HG02840 (cell line): ENCODE measurements around the gene TLN1.

ENCODE experiments used
- ATAC-seq: cut with Tn5 transposase; IDR thresholded peaks from one replicate; pipeline ENCODE4 v1.9.1; 2021; ENCODE audit warnings: mild to moderate bottlenecking, moderate library complexity, moderate number of reproducible peaks; ENCODE audit not compliant: unreplicated experiment, low FRiP score

TLN1 gene

DNA sequence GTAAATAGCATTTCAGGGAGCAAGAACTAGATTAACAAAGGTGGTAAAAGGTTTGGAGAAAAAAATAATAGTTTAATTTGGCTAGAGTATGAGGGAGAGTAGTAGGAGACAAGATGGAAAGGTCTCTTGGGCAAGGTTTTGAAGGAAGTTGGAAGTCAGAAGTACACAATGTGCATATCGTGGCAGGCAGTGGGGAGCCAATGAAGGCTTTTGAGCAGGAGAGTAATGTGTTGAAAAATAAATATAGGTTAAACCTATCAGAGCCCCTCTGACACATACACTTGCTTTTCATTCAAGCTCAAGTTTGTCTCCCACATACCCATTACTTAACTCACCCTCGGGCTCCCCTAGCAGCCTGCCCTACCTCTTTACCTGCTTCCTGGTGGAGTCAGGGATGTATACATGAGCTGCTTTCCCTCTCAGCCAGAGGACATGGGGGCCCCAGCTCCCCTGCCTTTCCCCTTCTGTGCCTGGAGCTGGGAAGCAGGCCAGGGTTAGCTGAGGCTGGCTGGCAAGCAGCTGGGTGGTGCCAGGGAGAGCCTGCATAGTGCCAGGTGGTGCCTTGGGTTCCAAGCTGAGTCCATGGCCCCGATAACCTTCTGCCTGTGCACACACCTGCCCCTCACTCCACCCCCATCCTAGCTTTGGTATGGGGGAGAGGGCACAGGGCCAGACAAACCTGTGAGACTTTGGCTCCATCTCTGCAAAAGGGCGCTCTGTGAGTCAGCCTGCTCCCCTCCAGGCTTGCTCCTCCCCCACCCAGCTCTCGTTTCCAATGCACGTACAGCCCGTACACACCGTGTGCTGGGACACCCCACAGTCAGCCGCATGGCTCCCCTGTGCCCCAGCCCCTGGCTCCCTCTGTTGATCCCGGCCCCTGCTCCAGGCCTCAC lies 58.6 kb downstream of the TLN1 start, which contains the start of gene CA9:
Gene CA9 (plus strand): TSS at position 797 of the 893 bp plus-strand sequence. CDS start 32 bp downstream, at position 829.
- no peak for ATAC-seq

GRCh38 chr9:35669331-35670145 lies 62.5 kb downstream of the TLN1 start:
- ATAC-seq, result no peak

DNA sequence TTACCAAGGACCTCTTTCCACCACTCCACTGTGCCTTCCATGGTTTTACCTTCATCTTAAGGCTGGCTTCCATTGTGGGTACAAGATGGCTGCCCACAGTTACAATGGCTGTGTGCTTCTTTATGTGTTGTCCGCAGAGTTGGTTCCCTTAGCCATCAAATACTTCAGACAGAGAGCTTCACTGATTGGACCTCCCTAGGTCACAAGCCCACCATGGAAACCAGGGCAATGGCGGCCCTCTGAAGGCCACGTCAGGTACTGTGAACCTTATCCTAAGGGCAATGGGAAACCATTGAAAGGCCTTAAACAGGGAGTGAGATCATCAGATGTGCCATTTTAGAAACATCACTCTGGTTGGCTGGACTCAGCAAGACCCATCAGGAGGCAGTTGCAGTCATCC lies 64.1 kb downstream of the TLN1 start:
- ATAC-seq, result no peak

- ATAC-seq, result no peak
These were observed 65.4 kb downstream of the TLN1 start for GRCh38 chr9:35666549-35666948.

DNA sequence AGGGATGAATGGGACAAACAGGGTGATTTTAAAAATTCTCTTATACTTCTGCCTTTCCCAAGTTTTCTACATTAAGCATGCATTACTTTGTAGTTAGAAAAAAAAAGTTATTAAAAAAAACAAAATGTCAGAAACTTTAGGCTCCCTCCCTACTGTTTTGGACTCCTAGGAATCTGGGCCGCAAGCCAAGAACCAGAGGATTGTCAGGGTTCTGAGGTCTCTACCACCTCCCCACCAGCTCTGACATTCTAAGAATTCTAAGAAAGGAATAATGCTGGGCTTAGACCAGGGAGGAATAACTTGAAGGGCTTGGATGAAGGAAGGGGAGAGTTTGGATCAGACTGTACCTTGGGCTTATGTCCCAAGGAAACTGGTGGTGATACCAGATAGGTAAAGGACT lies 66.0 kb downstream of the TLN1 start:
- ATAC-seq, result no peak

DNA sequence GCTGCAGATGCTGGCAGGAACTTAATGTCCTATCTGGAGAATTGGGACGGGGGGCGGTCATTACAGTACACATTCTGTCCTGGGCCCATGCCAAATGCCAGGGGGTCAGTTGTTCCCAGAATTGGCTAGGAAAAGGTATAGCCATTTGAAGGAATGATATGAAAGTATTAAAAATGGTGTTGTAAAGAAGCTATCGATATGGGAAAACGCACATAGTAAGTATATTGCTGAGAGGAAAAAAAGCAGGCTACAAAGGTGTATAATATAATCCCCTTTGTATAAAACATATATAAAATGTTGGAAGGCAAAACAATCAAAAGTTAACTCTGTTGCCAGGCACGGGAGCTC lies 66.5 kb downstream of the TLN1 start:
- ATAC-seq, result no peak

- ATAC-seq, result peak; percentile 51
These were observed 67.2 kb downstream of the TLN1 start, which contains the start of gene ARHGEF39 for GRCh38 chr9:35664531-35665470. ARHGEF39 (minus strand) TSS chr9:35665195; CDS start chr9:35665169, 26 bp downstream.

- no peak for ATAC-seq
These were observed 69.6 kb downstream of the TLN1 start for GRCh38 chr9:35662437-35662836.

GRCh38 chr9:35661756-35662350 lies 70.1 kb downstream of the TLN1 start:
- ATAC-seq, result no peak

DNA sequence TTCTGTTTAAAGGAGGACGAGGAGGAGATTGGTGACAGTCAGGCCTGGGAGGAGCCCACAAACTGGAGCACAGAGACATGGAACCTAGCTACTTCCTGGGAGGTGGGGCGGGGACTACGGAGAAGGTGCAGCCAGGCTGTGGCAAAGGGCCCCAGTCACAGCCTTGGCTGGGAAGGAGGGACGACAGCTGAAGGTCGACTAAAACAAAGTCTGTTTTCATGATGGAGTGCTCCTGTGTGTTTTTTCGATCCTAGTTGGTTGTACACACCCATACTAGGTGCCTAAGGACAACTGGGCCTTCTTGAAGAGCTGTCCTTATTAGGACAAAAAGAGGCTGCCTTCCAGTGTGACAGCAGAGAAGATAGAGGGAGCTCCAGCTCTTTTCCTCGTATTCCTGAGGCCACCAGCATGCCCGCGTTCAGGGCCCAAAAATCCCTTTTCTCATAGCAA lies 71.0 kb downstream of the TLN1 start:
- no peak for ATAC-seq

GRCh38 chr9:35659340-35659739 lies 72.7 kb downstream of the TLN1 start:
- no peak for ATAC-seq

GRCh38 chr9:35658968-35659220 lies 73.1 kb downstream of the TLN1 start:
- no peak for ATAC-seq

- ATAC-seq, result peak; percentile 64
These were observed 73.6 kb downstream of the TLN1 start, which contains the start of gene CCDC107 for GRCh38 chr9:35658137-35658967. CCDC107 (plus strand) TSS chr9:35658292; CDS start chr9:35658380, 88 bp downstream.

DNA sequence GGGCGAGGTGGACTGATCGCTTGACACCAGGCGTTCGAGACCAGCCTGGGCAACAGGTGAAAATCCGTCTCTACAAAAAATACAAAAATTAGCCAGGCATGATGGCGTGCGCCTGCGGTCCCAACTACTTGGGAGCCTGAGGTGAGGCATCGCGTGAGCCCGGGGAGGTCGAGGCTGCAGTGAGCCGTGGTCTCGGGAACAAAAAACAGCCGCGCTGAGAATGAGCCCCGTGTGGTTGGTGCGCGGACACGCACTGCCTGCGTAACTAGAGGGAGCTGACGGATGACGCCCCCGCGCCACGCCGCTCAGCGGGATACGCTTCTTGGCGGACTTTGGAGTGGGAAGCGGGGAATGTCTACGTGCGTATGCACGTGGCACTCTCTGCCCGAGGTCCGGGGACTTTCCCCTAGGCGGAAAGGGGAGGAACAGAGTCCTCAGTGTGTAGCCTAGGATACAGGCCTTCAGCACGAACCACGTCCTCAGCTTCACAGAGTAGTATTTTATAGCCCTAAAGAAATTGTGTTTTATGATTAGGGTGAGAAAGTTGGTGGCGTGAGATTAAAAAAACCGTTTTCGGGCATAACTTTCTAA lies 74.4 kb downstream of the TLN1 start, which contains the start of gene RMRP:
Gene RMRP (minus strand): TSS at position 474 of the 591 bp plus-strand sequence.
- ATAC-seq, result peak; percentile 85

GRCh38 chr9:35656831-35657545 lies 75.0 kb downstream of the TLN1 start:
- ATAC-seq, result no peak

DNA sequence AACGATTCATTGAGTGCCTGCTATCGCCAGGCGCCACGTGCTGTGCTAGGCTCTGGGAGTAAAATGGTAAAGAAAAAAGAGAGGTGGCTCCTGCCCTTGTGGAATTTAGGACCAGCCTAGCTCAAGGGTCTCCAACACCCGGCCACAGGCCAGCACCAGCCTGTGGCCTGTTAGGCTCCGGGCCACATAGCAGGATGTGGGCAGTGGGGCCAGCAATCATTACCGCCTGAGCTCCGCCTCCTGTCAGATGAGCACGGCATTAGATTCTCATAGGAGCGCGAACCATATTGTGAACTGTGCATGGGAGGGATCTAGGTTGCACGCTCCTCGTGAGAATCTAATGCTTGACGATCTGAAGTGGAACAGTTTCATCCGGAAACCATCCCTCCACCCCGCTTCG lies 75.6 kb downstream of the TLN1 start:
- no peak for ATAC-seq

GRCh38 chr9:35653611-35654010 lies 78.4 kb downstream of the TLN1 start:
- no peak for ATAC-seq

- ATAC-seq, result no peak
These were observed 79.2 kb downstream of the TLN1 start for GRCh38 chr9:35652829-35653209.
